ENCODE data around the gene SLC26A2.

DNA sequence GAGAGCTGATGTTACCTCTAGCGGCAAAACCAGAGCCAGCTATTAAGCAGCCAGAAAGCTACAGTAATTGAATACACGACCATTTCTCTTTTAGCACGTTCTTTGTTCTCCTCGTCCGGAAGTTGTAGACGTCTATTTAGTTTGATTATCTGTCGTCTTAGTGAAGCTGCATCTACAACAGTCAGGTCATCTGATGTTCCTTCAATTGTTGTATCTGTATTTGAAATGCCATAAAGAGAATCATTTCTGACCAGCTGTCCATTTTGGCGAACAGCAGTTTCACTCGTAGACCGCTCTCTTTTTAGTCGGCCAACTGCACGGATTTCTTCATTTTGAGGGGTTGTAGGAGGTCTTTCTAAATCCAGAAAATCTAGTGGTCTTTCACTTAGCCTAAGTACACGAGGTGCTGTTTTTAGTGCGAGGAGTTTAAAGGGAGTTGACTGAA, 28.5 kb upstream of the SLC26A2 start:
- TF ChIP-seq POLR2A (IDR thresholded peaks at IDR 0.05; ENCODE audit: low read length) (no peak), GATA1 (IDR thresholded peaks at IDR 0.05; ENCODE audit: low read depth, low read length) (no peak)
